Measurements from ENCODE around the gene OTOG.
"Not testable (repeated sequence)": the region's sequence is repeated elsewhere in the genome, so short reads cannot be mapped to it uniquely, and the experiment has no call there.

Gene OTOG

DNA sequence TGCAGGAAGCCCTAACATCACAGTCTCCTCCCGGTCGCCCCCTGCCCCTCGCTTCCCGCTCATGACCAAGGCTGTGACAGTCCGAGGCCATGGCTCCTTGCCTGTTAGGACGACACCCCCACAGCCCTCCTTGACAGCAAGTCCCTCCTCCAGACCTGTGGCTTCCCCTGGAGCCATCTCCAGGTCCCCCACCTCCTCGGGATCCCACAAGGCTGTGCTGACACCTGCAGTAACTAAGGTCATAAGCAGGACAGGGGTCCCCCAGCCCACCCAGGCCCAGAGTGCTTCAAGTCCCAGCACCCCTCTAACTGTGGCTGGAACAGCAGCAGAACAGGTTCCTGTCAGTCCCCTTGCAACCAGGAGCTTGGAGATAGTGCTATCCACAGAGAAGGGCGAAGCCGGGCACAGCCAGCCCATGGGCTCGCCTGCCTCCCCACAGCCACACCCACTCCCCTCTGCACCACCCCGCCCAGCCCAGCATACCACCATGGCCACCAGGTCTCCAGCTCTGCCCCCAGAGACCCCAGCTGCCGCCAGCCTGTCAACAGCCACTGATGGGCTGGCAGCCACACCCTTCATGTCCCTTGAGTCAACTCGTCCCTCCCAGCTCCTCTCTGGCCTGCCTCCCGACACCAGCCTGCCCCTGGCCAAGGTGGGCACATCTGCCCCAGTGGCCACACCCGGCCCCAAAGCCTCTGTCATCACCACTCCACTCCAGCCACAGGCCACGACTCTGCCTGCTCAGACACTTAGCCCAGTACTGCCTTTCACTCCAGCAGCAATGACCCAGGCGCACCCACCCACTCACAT, 63.2 kb downstream of the OTOG start:
- H3K27me3 ChIP-seq (ENCODE audit: control insufficient read depth, insufficient read depth, low read length) = no peaks in the 10 kb centered on the region
- H3K9me3 ChIP-seq (ENCODE audit: control insufficient read depth, insufficient read depth, low read length) = no peaks in the 10 kb centered on the region
- no peaks in the 10 kb centered on the region for H3K4me1 ChIP-seq (ENCODE audit: control insufficient read depth, insufficient read depth, low read length)
- no peak overlapping the region for H3K4me3 ChIP-seq (ENCODE audit: low read length)
- DNase-seq (ENCODE audit: low read depth, low spot score) = no peak
- WGBS (ENCODE audit: insufficient coverage, insufficient read length) = no CpG with 5 or more reads among the region's 17 CpGs
- H3K27ac ChIP-seq (ENCODE audit: low read length) = no peak overlapping the region
- no peaks in the 10 kb centered on the region for H3K36me3 ChIP-seq (ENCODE audit: control insufficient read depth, insufficient read depth, low read length)

DNA sequence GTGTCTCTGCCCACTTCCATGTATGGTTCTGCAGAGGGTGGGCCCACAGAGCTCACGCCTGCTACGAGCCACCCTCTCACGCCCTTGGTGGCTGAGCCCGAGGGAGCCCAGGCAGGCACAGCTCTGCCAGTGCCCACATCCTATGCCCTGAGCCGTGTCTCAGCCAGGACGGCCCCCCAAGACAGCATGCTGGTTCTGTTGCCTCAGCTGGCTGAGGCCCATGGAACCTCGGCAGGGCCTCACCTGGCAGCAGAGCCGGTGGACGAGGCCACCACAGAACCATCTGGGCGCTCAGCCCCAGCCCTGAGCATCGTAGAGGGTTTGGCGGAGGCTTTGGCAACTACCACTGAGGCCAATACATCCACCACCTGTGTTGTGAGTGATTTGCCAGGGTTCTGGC, 64.0 kb downstream of the OTOG start:
- DNase-seq (ENCODE audit: low read depth, low spot score) = no peak
- no peak overlapping the region for H3K27ac ChIP-seq (ENCODE audit: low read length)
- no peaks in the 10 kb centered on the region for H3K4me1 ChIP-seq (ENCODE audit: control insufficient read depth, insufficient read depth, low read length)
- WGBS (ENCODE audit: insufficient coverage, insufficient read length) = no CpG with 5 or more reads among the region's 12 CpGs
- H3K36me3 ChIP-seq (ENCODE audit: control insufficient read depth, insufficient read depth, low read length) = no peaks in the 10 kb centered on the region
- H3K9me3 ChIP-seq (ENCODE audit: control insufficient read depth, insufficient read depth, low read length) = no peaks in the 10 kb centered on the region
- H3K27me3 ChIP-seq (ENCODE audit: control insufficient read depth, insufficient read depth, low read length) = no peaks in the 10 kb centered on the region
- no peak overlapping the region for H3K4me3 ChIP-seq (ENCODE audit: low read length)

DNA sequence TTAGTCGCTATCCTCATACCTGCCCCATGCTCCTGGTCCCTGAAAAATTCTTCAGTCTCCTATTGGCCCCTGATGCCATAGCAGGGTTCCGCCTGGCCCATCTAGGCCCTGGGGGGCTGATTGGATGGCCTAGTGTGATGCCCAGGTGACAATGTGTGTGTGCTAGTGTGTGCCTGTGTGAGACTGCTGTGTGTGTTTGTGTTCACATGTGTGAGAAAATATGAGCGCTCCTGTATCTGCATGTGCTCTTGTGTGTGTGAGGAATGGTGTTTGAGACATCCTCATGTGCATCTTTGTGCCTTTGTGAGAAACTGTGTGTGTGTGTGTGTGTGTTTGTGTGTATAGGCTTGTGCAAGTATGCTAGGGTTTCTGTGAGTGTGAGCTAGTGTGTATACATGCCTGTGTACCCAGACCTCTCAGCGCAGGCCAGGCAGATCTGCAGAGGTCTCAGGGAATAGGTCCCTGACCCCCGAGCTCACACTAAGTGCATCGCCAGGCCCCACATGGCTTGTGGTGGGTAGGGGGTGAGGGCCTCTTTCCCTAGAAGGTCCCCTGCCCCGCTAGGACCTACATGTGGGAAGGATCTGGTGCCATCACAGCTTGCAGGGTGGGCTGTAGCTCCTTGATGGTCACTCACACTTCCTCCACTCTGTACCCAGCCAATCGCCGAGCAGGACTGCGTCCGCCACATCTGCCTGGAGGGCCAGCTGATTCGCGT, 64.6 kb downstream of the OTOG start:
- no peak overlapping the region for H3K27ac ChIP-seq (ENCODE audit: low read length)
- H3K36me3 ChIP-seq (ENCODE audit: control insufficient read depth, insufficient read depth, low read length) = no peaks in the 10 kb centered on the region
- no peaks in the 10 kb centered on the region for H3K27me3 ChIP-seq (ENCODE audit: control insufficient read depth, insufficient read depth, low read length)
- H3K9me3 ChIP-seq (ENCODE audit: control insufficient read depth, insufficient read depth, low read length) = no peaks in the 10 kb centered on the region
- no peaks in the 10 kb centered on the region for H3K4me1 ChIP-seq (ENCODE audit: control insufficient read depth, insufficient read depth, low read length)
- no CpG with 5 or more reads among the region's 13 CpGs for WGBS (ENCODE audit: insufficient coverage, insufficient read length)
- H3K4me3 ChIP-seq (ENCODE audit: low read length) = no peak overlapping the region
- no peak for DNase-seq (ENCODE audit: low read depth, low spot score)

DNA sequence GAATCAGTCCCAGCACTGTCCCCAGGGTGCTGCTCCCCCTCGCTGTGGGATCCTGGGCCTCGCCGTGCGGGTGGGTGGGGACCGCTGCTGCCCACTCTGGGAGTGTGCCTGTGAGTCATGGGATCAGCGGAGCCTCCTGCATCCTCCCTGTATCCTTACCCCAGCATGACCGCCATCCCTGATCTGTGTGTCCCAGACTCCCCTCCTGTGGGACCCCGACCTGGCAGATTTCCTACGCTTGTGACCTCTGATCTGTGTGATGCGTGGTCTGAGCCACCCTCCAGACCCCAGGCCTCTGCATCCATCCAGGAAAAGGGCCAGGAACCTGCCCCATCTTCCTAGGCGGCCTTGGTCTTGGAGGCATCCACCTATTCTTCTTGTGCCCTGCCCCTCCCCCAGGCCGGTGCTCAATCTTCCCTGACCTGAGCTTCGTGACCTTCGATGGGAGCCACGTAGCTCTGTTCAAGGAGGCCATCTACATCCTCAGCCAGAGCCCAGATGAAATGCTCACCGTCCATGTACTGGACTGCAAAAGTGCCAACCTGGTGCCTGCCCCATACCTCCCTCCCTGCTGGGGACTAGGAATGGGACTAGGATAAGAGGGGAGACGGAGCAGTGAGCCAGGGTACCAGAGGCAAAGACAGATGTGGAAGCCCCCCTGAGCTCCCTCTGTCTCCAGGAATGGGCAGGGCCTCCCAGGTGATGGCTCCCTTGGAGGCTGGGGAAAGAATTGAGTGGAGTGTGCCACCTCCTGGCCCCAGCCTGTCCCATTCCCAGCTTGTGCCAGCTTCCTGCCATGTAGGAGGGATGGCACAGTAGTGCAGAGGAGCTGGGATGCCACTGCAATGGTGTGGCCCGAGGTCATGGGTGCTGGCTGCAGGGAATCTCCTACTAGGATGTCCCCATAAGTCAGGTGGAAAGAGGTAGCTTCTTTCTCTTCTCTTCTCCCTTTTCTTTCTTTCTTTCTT, 65.4 kb downstream of the OTOG start:
- H3K4me3 ChIP-seq (ENCODE audit: low read length) = no peak overlapping the region
- H3K4me1 ChIP-seq (ENCODE audit: control insufficient read depth, insufficient read depth, low read length) = no peaks in the 10 kb centered on the region
- DNase-seq (ENCODE audit: low read depth, low spot score) = no peak
- H3K27me3 ChIP-seq (ENCODE audit: control insufficient read depth, insufficient read depth, low read length) = no peaks in the 10 kb centered on the region
- H3K36me3 ChIP-seq (ENCODE audit: control insufficient read depth, insufficient read depth, low read length) = no peaks in the 10 kb centered on the region
- WGBS (ENCODE audit: insufficient coverage, insufficient read length) = no CpG with 5 or more reads among the region's 18 CpGs
- H3K27ac ChIP-seq (ENCODE audit: low read length) = no peak overlapping the region
- H3K9me3 ChIP-seq (ENCODE audit: control insufficient read depth, insufficient read depth, low read length) = no peaks in the 10 kb centered on the region

DNA sequence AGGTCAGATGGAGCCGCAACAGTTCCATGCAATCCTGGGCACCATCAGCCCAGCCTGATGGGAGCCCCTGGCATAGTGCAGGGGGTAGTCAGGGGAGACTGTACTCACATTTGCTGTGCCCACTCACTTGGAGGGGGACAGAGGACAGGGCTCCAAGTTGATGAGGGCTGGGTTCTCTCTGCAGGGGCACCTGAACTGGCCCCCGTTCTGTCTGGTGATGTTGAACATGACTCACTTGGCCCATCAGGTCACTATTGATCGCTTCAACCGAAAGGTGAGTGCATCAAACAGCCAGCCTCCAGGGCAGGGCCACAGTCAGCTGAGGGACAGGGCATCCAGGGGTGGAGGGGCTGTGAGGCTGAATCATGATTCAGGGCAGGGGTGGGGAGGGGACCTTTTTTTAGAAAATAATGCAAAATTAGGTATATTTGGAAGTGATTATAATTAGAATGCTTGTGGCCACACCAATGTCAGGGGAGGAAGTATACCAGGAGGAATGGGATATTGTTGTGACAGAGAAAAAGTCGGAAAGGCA, 66.4 kb downstream of the OTOG start:
- no peak for DNase-seq (ENCODE audit: low read depth, low spot score)

DNA sequence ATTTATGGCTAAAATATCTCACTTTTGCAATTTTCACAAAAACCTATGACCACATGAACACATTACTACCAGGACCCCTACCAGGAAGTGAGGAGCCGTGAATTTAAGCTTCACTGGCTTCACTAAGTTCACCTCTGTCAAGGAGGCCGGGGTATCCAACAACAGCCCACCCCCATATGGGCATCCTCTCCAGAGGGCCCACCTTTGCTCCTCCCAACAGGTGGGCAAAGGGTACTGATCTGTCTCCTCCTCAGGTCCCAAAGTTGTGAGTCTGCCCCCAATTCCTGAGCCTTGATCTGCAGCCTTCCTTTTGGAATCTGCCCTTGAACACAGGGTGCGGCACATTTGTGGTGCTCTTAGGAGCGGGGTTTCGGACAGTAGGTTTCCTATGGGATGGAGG, 66.9 kb downstream of the OTOG start:
- Histone ChIP-seq H3K9me3 (ENCODE audit: control insufficient read depth, insufficient read depth, low read length) (no peaks in the 10 kb centered on the region), H3K4me3 (ENCODE audit: low read length) (no peak overlapping the region), H3K27me3 (ENCODE audit: control insufficient read depth, insufficient read depth, low read length) (no peaks in the 10 kb centered on the region), H3K36me3 (ENCODE audit: control insufficient read depth, insufficient read depth, low read length) (no peaks in the 10 kb centered on the region), H3K4me1 (ENCODE audit: control insufficient read depth, insufficient read depth, low read length) (no peaks in the 10 kb centered on the region), H3K27ac (ENCODE audit: low read length) (no peak overlapping the region)
- no peak for DNase-seq (ENCODE audit: low read depth, low spot score)
- no CpG with 5 or more reads among the region's 5 CpGs for WGBS (ENCODE audit: insufficient coverage, insufficient read length)

More for the DNA sequence above, 66.4 kb downstream of the OTOG start:
- Histone ChIP-seq H3K4me1 (ENCODE audit: control insufficient read depth, insufficient read depth, low read length) (no peaks in the 10 kb centered on the region), H3K9me3 (ENCODE audit: control insufficient read depth, insufficient read depth, low read length) (no peaks in the 10 kb centered on the region), H3K36me3 (ENCODE audit: control insufficient read depth, insufficient read depth, low read length) (no peaks in the 10 kb centered on the region), H3K27ac (ENCODE audit: low read length) (no peak overlapping the region), H3K27me3 (ENCODE audit: control insufficient read depth, insufficient read depth, low read length) (no peaks in the 10 kb centered on the region), H3K4me3 (ENCODE audit: low read length) (no peak overlapping the region)
- WGBS (ENCODE audit: insufficient coverage, insufficient read length) = no CpG with 5 or more reads among the region's 5 CpGs

DNA sequence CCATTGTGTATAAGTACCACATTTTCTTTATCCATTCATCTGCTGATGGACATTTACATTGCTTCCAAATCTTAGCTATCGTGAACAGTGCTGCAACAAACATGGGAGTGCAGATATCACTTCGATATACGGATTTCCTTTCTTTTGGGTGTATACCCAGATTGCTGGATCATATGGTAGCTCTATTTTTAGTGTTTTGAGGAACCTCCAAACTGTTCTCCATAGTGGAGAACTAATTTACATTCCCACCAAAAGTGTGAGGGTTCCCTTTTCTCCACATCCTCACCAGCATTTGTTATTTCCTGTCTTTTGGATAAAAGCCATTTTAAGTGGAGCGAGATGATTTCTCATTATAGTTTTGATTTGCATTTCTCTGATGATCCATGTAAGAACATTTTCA, 75.7 kb downstream of the OTOG start:
- not testable (repeated sequence) for H3K4me1 ChIP-seq (ENCODE audit: control insufficient read depth, insufficient read depth, low read length); H3K27ac ChIP-seq (ENCODE audit: low read length); DNase-seq (ENCODE audit: low read depth, low spot score); H3K36me3 ChIP-seq (ENCODE audit: control insufficient read depth, insufficient read depth, low read length); H3K9me3 ChIP-seq (ENCODE audit: control insufficient read depth, insufficient read depth, low read length); H3K27me3 ChIP-seq (ENCODE audit: control insufficient read depth, insufficient read depth, low read length); H3K4me3 ChIP-seq (ENCODE audit: low read length)
- no CpG with 5 or more reads among the region's 4 CpGs for WGBS (ENCODE audit: insufficient coverage, insufficient read length)

DNA sequence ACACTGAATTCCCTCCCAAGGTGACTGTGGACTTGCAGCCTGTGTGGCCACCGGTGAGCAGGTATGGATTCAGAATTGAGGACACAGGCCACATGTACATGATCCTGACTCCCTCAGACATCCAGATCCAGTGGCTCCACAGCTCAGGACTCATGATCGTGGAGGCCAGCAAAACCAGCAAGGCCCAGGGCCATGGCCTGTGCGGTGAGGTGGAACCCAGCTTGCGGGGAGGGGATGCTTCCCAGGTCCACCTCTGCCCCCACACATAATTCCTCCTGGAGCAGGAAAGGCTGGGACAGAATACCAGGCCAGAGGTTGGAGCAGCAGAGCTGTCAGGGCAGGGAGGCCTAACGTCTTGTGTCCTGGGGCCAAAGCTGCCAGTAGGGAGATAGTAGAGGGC, 82.1 kb downstream of the OTOG start:
- no peaks in the 10 kb centered on the region for H3K36me3 ChIP-seq (ENCODE audit: control insufficient read depth, insufficient read depth, low read length)
- no CpG with 5 or more reads among the region's 5 CpGs for WGBS (ENCODE audit: insufficient coverage, insufficient read length)

DNA sequence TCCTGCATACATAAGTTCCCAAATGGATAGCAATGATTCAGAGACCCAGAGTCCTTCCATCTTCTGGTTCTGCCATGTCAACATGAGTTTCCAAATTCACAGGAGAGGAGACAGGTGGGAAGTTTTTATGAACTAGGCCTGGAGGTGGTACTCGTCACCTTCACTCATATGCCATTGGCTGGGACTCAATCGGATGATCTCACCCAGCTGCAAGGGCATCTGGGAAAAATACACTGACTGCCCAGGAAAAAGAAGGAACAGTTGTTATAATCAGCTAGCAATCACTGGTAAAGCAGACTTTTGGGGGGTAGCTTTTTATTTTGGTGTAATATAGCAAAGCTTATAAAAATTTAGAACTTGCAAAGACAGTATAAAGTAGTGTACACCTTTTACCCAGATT, 83.9 kb downstream of the OTOG start:
- Histone ChIP-seq H3K27me3 (ENCODE audit: control insufficient read depth, insufficient read depth, low read length) (no peaks in the 10 kb centered on the region), H3K9me3 (ENCODE audit: control insufficient read depth, insufficient read depth, low read length) (no peaks in the 10 kb centered on the region), H3K4me1 (ENCODE audit: control insufficient read depth, insufficient read depth, low read length) (no peaks in the 10 kb centered on the region), H3K27ac (ENCODE audit: low read length) (no peak overlapping the region), H3K4me3 (ENCODE audit: low read length) (no peak overlapping the region), H3K36me3 (ENCODE audit: control insufficient read depth, insufficient read depth, low read length) (no peaks in the 10 kb centered on the region)
- no peak for DNase-seq (ENCODE audit: low read depth, low spot score)
- no CpG with 5 or more reads among the region's 2 CpGs for WGBS (ENCODE audit: insufficient coverage, insufficient read length)

More for the DNA sequence above, 82.1 kb downstream of the OTOG start:
- no peak overlapping the region for H3K4me3 ChIP-seq (ENCODE audit: low read length)
- no peak for DNase-seq (ENCODE audit: low read depth, low spot score)
- no peak overlapping the region for H3K27ac ChIP-seq (ENCODE audit: low read length)
- H3K9me3 ChIP-seq (ENCODE audit: control insufficient read depth, insufficient read depth, low read length) = no peaks in the 10 kb centered on the region
- H3K27me3 ChIP-seq (ENCODE audit: control insufficient read depth, insufficient read depth, low read length) = no peaks in the 10 kb centered on the region
- no peaks in the 10 kb centered on the region for H3K4me1 ChIP-seq (ENCODE audit: control insufficient read depth, insufficient read depth, low read length)

All from iPS DF 6.9 (cell line).